ENCODE measurements around the gene MRPL4. TPM values are rescaled to one million over a fixed set of nuclear protein-coding genes. Genes with fewer than 3 reads are reported as not detected.

The MRPL4 gene
- total and polyA plus RNA-seq, 10 of the 15 experiments (the other 5 are each of a cell fraction or from before 2014, with no cell fraction given): 0.79 to 221 (median 112) TPM

DNA sequence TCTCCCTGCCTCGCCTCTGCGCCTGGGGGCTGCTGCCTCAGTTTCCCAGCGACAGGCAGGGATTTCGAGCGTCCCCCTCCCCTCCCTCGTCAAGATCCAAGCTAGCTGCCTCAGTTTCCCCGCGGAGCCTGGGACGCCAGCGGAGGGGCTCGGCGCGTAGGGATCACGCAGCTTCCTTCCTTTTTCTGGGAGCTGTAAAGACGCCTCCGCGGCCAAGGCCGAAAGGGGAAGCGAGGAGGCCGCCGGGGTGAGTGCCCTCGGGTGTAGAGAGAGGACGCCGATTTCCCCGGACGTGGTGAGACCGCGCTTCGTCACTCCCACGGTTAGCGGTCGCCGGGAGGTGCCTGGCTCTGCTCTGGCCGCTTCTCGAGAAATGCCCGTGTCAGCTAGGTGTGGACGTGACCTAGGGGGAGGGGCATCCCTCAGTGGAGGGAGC is 18.2 kb downstream of the MRPL4 start (continued):
- no peak for TF ChIP-seq NFYB (IDR thresholded peaks at IDR 0.05; ENCODE audit: insufficient read depth, low read depth, low read length)
- TF ChIP-seq ZNF687 (IDR thresholded peaks at IDR 0.05): peak; percentile 27; the same call in 1 of the 2 replicates
- peak; percentile 8; the same call in 1 of the 2 replicates for TF ChIP-seq SMC3 (IDR thresholded peaks at IDR 0.05; ENCODE audit: borderline replicate concordance, low read length)
- 0 out of 2 replicates have a peak, but pooled peaks have one; percentile 44 for TF ChIP-seq TARDBP (IDR thresholded peaks at IDR 0.05; ENCODE audit: borderline replicate concordance)
- TF ChIP-seq IKZF2 (IDR thresholded peaks at IDR 0.05): peak; percentile 90 to 94
- TF ChIP-seq BCL11A (IDR thresholded peaks at IDR 0.05; ENCODE audit: low read depth, low read length): peak; percentile 78
- TF ChIP-seq CTCF (IDR thresholded peaks at IDR 0.05 in 2 of 3, conservative IDR thresholded peaks at IDR 0.05 in 1 of 3; ENCODE audit: control insufficient read depth in 2 of 3, extremely low read depth in 1 of 3, insufficient read depth in 1 of 3, low read depth in 3 of 3, low read length in 3 of 3): no peak
- peak; percentile 75; the same call in 1 of the 2 replicates for TF ChIP-seq PAX5 (IDR thresholded peaks at IDR 0.05; ENCODE audit: borderline replicate concordance, low read depth, low read length)
- TF ChIP-seq RUNX3 (IDR thresholded peaks at IDR 0.05; ENCODE audit: low read length): peak; percentile 90
- TF ChIP-seq RAD51 (IDR thresholded peaks at IDR 0.05): no peak
- TF ChIP-seq EP300 (IDR thresholded peaks at IDR 0.05; ENCODE audit: borderline replicate concordance in 1 of 2, control insufficient read depth in 1 of 2, low read depth in 2 of 2, low read length in 2 of 2): peak; percentile 48 to 64; a peak in 3 of 4 replicates
- peak; percentile 23 for TF ChIP-seq MEF2B (IDR thresholded peaks at IDR 0.05; ENCODE audit: partially characterized antibody, poor library complexity, severe bottlenecking)
- peak; percentile 91 for TF ChIP-seq SPI1 (IDR thresholded peaks at IDR 0.05; ENCODE audit: borderline replicate concordance, insufficient read depth, low read depth, low read length)
- 0 out of 2 replicates have a peak, but pooled peaks have one; percentile 22 for TF ChIP-seq TCF3 (IDR thresholded peaks at IDR 0.05; ENCODE audit: borderline replicate concordance, insufficient read depth, low read depth, low read length)
- TF ChIP-seq IKZF1 (conservative IDR thresholded peaks at IDR 0.05): peak; percentile 98
- peak; percentile 89 for TF ChIP-seq GATAD2B (conservative IDR thresholded peaks at IDR 0.05; ENCODE audit: low read depth)
- TF ChIP-seq YY1 (IDR thresholded peaks at IDR 0.05; ENCODE audit: low read depth, low read length): peak; percentile 7; the same call in 1 of the 2 replicates
- TF ChIP-seq BHLHE40 (IDR thresholded peaks at IDR 0.05; ENCODE audit: borderline replicate concordance in 1 of 2, low read depth in 2 of 2, low read length in 1 of 2): peak; percentile 80 to 92; a peak in 3 of 4 replicates
- TF ChIP-seq CHD4 (IDR thresholded peaks at IDR 0.05): no peak; the same call in 1 of the 2 replicates
- 0 out of 2 replicates have a peak, but pooled peaks have one; percentile 73 for TF ChIP-seq MTA3 (IDR thresholded peaks at IDR 0.05; ENCODE audit: borderline replicate concordance, low read length)
- peak; percentile 94 for TF ChIP-seq BACH1 (IDR thresholded peaks at IDR 0.05; ENCODE audit: borderline replicate concordance)
- peak; percentile 46 for TF ChIP-seq ATF7 (IDR thresholded peaks at IDR 0.05; ENCODE audit: low read depth)
- TF ChIP-seq CHD1 (IDR thresholded peaks at IDR 0.05; ENCODE audit: low read depth, low read length): 0 out of 2 replicates have a peak, but pooled peaks have one; percentile 35
- TF ChIP-seq MLLT1 (IDR thresholded peaks at IDR 0.05): peak; percentile 75; the same call in 1 of the 2 replicates

Measured in GM12878 (cell line).